Measurements from ENCODE around the gene RASD1. TPM values are rescaled to one million over a fixed set of nuclear protein-coding genes. Genes with fewer than 3 reads are reported as not detected.

Gene RASD1
- total and polyA plus RNA-seq, 2 experiments from 2014 or later = 3.6 to 3.7 TPM

DNA sequence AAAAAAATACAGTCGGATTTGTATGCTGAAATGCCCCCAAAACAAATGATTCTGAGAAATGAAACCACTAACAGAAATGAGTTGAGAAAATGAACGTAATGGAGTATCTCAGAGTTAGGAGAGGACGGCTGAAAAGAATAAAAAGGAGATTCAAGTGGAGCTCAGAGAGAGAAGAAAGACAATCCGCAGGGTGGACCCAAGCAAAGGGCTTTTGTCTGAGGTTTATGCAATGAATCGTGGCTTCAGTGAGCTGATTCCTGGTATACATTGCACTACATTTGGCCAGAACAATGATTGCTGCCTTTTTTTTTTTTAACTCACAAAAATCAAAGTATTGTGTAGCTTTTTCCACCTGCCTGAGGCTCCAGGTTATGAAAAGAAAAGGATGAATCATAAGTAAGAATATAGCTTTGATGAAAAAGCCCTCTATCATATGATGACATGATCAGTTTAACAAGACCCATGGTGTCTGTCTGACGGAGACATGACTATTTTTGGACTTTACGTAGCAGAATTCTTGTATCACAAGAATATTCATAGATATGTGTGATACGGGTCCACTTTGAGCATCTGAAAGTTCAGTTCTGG lies 23.8 kb downstream of the RASD1 start:
- no peak for ATAC-seq
- Histone ChIP-seq H2AFZ (no peak overlapping the region), H3K4me2 (no peak overlapping the region), H3K27me3 (ENCODE audit: insufficient read depth) (no peaks in the 10 kb centered on the region), H3K4me3 (no peak overlapping the region), H3K36me3 (ENCODE audit: insufficient read depth) (no peaks in the 10 kb centered on the region), H3K4me1 (ENCODE audit: insufficient read depth) (0 out of 2 replicates have a peak, but pooled peaks cover under 1% of the 10 kb centered on the region), H3K79me2 (replicated peaks; ENCODE audit: insufficient read depth) (peaks cover 5% of the 10 kb centered on the region), H3K9me2 (ENCODE audit: insufficient read depth) (no peaks in the 10 kb centered on the region), H3F3A (replicated peaks; ENCODE audit: low read depth) (no peaks in the 10 kb centered on the region), H4K20me1 (replicated peaks; ENCODE audit: insufficient read depth) (no peaks in the 10 kb centered on the region), H3K27ac (ENCODE audit: low read depth) (no peak overlapping the region)
- no peaks in the 10 kb centered on the region for H3K36me3 Mint-ChIP-seq (ENCODE audit: low read depth)
- no peak for TF ChIP-seq EZH2phosphoT487 (IDR thresholded peaks at IDR 0.05; ENCODE audit: unreplicated experiment)
- no peak for TF ChIP-seq ZNF114 (CRISPR knock-in tag; IDR thresholded peaks at IDR 0.05)
- no peak for TF ChIP-seq POLR2AphosphoS5 (IDR thresholded peaks at IDR 0.05; ENCODE audit: low read depth)
- TF ChIP-seq, protein P1, sequence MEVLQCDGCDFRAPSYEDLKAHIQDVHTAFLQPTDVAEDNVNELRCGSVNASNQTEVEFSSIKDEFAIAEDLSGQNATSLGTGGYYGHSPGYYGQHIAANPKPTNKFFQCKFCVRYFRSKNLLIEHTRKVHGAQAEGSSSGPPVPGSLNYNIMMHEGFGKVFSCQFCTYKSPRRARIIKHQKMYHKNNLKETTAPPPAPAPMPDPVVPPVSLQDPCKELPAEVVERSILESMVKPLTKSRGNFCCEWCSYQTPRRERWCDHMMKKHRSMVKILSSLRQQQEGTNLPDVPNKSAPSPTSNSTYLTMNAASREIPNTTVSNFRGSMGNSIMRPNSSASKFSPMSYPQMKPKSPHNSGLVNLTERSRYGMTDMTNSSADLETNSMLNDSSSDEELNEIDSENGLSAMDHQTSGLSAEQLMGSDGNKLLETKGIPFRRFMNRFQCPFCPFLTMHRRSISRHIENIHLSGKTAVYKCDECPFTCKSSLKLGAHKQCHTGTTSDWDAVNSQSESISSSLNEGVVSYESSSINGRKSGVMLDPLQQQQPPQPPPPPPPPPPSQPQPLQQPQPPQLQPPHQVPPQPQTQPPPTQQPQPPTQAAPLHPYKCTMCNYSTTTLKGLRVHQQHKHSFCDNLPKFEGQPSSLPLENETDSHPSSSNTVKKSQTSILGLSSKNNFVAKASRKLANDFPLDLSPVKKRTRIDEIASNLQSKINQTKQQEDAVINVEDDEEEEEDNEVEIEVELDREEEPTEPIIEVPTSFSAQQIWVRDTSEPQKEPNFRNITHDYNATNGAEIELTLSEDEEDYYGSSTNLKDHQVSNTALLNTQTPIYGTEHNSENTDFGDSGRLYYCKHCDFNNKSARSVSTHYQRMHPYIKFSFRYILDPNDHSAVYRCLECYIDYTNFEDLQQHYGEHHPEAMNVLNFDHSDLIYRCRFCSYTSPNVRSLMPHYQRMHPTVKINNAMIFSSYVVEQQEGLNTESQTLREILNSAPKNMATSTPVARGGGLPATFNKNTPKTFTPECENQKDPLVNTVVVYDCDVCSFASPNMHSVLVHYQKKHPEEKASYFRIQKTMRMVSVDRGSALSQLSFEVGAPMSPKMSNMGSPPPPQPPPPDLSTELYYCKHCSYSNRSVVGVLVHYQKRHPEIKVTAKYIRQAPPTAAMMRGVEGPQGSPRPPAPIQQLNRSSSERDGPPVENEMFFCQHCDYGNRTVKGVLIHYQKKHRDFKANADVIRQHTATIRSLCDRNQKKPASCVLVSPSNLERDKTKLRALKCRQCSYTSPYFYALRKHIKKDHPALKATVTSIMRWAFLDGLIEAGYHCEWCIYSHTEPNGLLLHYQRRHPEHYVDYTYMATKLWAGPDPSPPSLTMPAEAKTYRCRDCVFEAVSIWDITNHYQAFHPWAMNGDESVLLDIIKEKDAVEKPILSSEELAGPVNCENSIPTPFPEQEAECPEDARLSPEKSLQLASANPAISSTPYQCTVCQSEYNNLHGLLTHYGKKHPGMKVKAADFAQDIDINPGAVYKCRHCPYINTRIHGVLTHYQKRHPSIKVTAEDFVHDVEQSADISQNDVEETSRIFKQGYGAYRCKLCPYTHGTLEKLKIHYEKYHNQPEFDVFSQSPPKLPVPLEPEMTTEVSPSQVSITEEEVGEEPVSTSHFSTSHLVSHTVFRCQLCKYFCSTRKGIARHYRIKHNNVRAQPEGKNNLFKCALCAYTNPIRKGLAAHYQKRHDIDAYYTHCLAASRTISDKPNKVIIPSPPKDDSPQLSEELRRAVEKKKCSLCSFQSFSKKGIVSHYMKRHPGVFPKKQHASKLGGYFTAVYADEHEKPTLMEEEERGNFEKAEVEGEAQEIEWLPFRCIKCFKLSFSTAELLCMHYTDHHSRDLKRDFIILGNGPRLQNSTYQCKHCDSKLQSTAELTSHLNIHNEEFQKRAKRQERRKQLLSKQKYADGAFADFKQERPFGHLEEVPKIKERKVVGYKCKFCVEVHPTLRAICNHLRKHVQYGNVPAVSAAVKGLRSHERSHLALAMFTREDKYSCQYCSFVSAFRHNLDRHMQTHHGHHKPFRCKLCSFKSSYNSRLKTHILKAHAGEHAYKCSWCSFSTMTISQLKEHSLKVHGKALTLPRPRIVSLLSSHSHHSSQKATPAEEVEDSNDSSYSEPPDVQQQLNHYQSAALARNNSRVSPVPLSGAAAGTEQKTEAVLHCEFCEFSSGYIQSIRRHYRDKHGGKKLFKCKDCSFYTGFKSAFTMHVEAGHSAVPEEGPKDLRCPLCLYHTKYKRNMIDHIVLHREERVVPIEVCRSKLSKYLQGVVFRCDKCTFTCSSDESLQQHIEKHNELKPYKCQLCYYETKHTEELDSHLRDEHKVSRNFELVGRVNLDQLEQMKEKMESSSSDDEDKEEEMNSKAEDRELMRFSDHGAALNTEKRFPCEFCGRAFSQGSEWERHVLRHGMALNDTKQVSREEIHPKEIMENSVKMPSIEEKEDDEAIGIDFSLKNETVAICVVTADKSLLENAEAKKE (CRISPR knock-in tag; IDR thresholded peaks at IDR 0.05) = no peak
- TF ChIP-seq CREB1 (CRISPR knock-in tag; IDR thresholded peaks at IDR 0.05; ENCODE audit: low read depth) = no peak
- no peak for TF ChIP-seq CTCF (conservative IDR thresholded peaks at IDR 0.05; ENCODE audit: low read depth in 2 of 2)
- no peak for TF ChIP-seq NANOG (IDR thresholded peaks at IDR 0.05; ENCODE audit: borderline replicate concordance)
- TF ChIP-seq JUNB (IDR thresholded peaks at IDR 0.05; ENCODE audit: unreplicated experiment) = no peak
- no peak for TF ChIP-seq STAT1 (IDR thresholded peaks at IDR 0.05; ENCODE audit: unreplicated experiment)
- TF ChIP-seq, protein P2, sequence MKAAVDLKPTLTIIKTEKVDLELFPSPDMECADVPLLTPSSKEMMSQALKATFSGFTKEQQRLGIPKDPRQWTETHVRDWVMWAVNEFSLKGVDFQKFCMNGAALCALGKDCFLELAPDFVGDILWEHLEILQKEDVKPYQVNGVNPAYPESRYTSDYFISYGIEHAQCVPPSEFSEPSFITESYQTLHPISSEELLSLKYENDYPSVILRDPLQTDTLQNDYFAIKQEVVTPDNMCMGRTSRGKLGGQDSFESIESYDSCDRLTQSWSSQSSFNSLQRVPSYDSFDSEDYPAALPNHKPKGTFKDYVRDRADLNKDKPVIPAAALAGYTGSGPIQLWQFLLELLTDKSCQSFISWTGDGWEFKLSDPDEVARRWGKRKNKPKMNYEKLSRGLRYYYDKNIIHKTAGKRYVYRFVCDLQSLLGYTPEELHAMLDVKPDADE (IDR thresholded peaks at IDR 0.05) = no peak
- TF ChIP-seq ZNF331 (CRISPR knock-in tag; IDR thresholded peaks at IDR 0.05; ENCODE audit: low read depth) = no peak
- no peak for TF ChIP-seq EZH2 (IDR thresholded peaks at IDR 0.05; ENCODE audit: low read depth, unreplicated experiment)
- no peak for TF ChIP-seq REST (IDR thresholded peaks at IDR 0.05; ENCODE audit: unreplicated experiment)
- H3K27ac Mint-ChIP-seq = no peak overlapping the region
- no peak overlapping the region for H3K4me3 Mint-ChIP-seq
- no peaks in the 10 kb centered on the region for H3K9me3 Mint-ChIP-seq
- peaks cover 22% of the 10 kb centered on the region for H3K27me3 Mint-ChIP-seq (ENCODE audit: insufficient read depth, low read depth, poor library complexity)
- peaks cover 3% of the 10 kb centered on the region for H3K4me1 Mint-ChIP-seq
- DNase-seq (ENCODE audit: low spot score) = no peak
